Stimulated activated CD4-positive, alpha-beta T cell treated with anti-CD3 and anti-CD28 coated beads, Interleukin-2, amount 100 ng/mL, for 4 hours (primary cell): Measurements from ENCODE around the gene NUP210L.

ENCODE experiments used
- DNase-seq: peaks from one replicate; pipeline ENCODE4 v3.0.0-alpha.2; 2020; ENCODE audit warnings: low read depth

The NUP210L gene

DNA sequence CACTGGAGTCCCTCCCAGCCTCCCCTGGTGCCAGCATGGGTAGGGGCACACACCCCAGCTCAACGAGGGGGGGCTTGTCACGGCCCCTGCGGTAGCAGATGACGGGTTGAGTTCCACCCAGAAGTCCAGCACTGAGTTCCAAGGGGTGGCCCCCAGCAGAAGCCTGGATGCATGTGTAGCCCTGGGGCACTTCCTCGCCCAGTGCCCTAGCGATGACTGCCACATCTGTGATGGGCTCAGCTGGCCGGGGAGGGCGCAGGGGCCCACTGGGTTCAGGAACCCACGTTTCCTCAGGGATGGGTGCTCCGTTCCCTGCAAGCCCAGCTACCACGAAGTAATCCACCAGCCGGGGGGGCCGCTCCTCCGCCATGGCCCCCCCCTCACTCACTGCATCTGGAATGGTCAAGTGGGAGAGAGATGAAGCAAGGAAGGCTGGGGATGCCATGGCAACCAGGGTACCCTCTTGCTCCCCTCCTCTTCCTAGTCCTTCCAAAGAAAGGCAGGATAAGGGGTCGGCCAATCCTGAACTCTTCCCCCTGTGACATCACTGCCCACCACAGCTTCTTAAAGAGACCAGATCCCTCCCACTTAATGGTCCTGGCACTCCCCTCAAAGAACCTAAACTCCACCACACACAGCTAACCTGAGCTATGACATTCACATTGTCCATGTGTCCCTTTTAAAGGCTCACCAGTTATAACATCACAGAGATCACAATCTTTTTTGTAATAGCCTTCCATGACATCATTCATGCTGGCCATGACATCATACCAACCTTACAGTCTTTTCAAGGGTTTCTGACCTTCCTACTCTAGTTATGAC lies 210.7 kb downstream of the NUP210L start:
- no peak for DNase-seq

DNA sequence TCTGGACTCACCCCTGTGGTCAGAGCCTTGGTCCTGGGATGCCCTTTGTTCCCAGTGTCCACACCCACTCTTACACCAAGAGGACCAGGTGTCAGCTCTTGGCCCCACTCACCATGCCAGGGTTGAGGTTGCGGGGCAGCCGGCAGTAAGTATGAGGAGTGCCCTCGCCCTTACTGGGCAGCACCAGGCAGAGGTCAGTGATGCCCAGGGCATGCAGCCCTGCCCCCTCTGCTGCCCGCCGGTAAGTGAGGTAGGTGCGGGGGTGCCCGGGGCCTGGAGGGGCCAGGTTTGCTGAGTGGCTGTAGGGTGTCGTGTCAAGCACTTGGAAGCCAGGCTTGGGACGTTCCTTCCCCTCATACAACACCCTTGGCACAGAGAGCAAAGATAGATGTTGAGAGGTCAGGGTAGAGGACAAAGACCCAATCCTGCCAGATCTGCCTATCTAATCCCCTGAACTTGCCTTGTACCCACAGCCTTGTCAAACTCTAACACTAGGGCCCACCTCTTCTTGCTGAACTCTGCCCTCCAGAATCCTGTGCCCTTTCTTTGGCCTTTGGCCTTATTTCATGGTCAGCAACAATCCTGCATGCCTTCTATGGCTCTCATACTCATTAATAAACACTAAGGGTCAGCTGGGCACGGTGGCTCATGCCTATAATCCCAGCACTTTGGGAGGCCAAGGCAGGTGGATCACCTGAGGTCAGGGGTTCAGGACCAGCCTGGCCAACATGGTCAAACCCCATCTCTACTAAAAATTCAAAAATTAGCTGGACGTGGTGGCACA lies 211.9 kb downstream of the NUP210L start:
- DNase-seq = no peak
